WTC11 (cell line): ENCODE results near the gene TRIM2.

Source experiments
- ATF3 ChIP-seq: sonication (generic); formaldehyde crosslinking; conservative IDR thresholded peaks from 2 replicates; pipeline ENCODE4 v1.8.1; 2022; ENCODE audit warnings: mild to moderate bottlenecking, missing genetic modification reagents
- CREM ChIP-seq: sonication (generic); formaldehyde crosslinking; IDR thresholded peaks from 2 replicates; pipeline ENCODE4 v1.8.1; 2022; ENCODE audit warnings: mild to moderate bottlenecking, missing genetic modification reagents, moderate library complexity
- CTCF ChIP-seq: fragments of 200-600 bp; IDR thresholded peaks from 2 replicates; pipeline ENCODE4 v1.8.0; 2022; ENCODE audit warnings: antibody characterized with exemption
- HMGA2 ChIP-seq: fragments of 250-450 bp; sonication (Bioruptor Pico); IDR thresholded peaks from 2 replicates; pipeline ENCODE4 v1.4.0; 2021; ENCODE audit warnings: mild to moderate bottlenecking, moderate library complexity
- MYBL2 ChIP-seq: sonication (generic); formaldehyde crosslinking; IDR thresholded peaks from 2 replicates; pipeline ENCODE4 v1.8.1; 2023; ENCODE audit warnings: mild to moderate bottlenecking, moderate library complexity, missing genetic modification reagents
- NFATC4 ChIP-seq: fragments of 250-450 bp; sonication (Bioruptor Pico); IDR thresholded peaks from 2 replicates; pipeline ENCODE4 v1.9.0; 2021; ENCODE audit warnings: mild to moderate bottlenecking
- NFE2L1 ChIP-seq: sonication (generic); formaldehyde crosslinking; IDR thresholded peaks from 2 replicates; pipeline ENCODE4 v1.8.1; 2023; ENCODE audit warnings: missing genetic modification reagents
- USF2 ChIP-seq: sonication (generic); formaldehyde crosslinking; IDR thresholded peaks from 2 replicates; pipeline ENCODE4 v1.8.1; 2023; ENCODE audit warnings: mild to moderate bottlenecking, missing genetic modification reagents, moderate library complexity
- ZNF219 ChIP-seq: sonication (generic); formaldehyde crosslinking; IDR thresholded peaks from 2 replicates; pipeline ENCODE4 v1.8.0; 2023; ENCODE audit warnings: missing genetic modification reagents, mild to moderate bottlenecking, borderline replicate concordance
- ZNF232 ChIP-seq: sonication (generic); formaldehyde crosslinking; IDR thresholded peaks from 2 replicates; pipeline ENCODE4 v1.8.0; 2022; ENCODE audit warnings: mild to moderate bottlenecking, missing genetic modification reagents
- TF ChIP-seq, protein P1 (sequence below): sonication (generic); formaldehyde crosslinking; IDR thresholded peaks from 2 replicates; pipeline ENCODE4 v1.8.1; 2022; ENCODE audit warnings: low read depth, missing genetic modification reagents, borderline replicate concordance
- TF ChIP-seq, protein P2 (sequence below): sonication (generic); formaldehyde crosslinking; IDR thresholded peaks from 2 replicates; pipeline ENCODE4 v1.8.0; 2023; ENCODE audit warnings: missing genetic modification reagents
- TF ChIP-seq, protein P3 (sequence below): sonication (generic); formaldehyde crosslinking; IDR thresholded peaks from 2 replicates; pipeline ENCODE4 v1.8.1; 2023; ENCODE audit warnings: mild to moderate bottlenecking, missing genetic modification reagents, moderate library complexity
- TF ChIP-seq, protein P4 (sequence below): sonication (generic); formaldehyde crosslinking; IDR thresholded peaks from 2 replicates; pipeline ENCODE4 v1.8.0; 2022; ENCODE audit warnings: mild to moderate bottlenecking, missing genetic modification reagents

DNA sequence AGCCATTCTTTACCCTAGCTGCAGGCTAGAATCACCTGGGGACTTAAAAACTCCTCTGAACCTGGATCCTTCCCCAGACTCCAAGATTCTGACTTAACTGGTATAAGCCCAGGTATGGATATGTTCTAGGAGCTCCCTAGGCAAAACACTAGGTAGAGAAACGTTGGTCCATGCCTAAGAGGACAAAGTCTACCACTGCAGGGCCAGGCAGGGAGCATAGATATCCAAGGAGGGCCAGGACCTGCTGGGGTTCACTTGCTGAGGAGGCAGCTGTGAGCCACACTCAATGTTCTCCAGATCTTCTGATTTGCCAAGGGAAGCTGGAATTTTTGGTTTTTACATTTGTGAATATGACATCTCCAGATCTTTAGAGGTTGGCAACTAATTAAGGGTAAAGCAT, 48.6 kb upstream of the TRIM2 start:
- TF ChIP-seq ZNF232 = no peak
- TF ChIP-seq, protein P1, sequence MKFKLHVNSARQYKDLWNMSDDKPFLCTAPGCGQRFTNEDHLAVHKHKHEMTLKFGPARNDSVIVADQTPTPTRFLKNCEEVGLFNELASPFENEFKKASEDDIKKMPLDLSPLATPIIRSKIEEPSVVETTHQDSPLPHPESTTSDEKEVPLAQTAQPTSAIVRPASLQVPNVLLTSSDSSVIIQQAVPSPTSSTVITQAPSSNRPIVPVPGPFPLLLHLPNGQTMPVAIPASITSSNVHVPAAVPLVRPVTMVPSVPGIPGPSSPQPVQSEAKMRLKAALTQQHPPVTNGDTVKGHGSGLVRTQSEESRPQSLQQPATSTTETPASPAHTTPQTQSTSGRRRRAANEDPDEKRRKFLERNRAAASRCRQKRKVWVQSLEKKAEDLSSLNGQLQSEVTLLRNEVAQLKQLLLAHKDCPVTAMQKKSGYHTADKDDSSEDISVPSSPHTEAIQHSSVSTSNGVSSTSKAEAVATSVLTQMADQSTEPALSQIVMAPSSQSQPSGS = no peak
- TF ChIP-seq CTCF = no peak
- TF ChIP-seq NFATC4 (CRISPR knock-in tag) = no peak
- TF ChIP-seq, protein P2, sequence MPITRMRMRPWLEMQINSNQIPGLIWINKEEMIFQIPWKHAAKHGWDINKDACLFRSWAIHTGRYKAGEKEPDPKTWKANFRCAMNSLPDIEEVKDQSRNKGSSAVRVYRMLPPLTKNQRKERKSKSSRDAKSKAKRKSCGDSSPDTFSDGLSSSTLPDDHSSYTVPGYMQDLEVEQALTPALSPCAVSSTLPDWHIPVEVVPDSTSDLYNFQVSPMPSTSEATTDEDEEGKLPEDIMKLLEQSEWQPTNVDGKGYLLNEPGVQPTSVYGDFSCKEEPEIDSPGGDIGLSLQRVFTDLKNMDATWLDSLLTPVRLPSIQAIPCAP (CRISPR knock-in tag) = no peak
- TF ChIP-seq HMGA2 (CRISPR knock-in tag) = no peak
- no peak for TF ChIP-seq ZNF219 (CRISPR knock-in tag)
- TF ChIP-seq, protein P3, sequence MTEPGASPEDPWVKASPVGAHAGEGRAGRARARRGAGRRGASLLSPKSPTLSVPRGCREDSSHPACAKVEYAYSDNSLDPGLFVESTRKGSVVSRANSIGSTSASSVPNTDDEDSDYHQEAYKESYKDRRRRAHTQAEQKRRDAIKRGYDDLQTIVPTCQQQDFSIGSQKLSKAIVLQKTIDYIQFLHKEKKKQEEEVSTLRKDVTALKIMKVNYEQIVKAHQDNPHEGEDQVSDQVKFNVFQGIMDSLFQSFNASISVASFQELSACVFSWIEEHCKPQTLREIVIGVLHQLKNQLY (CRISPR knock-in tag) = no peak
- TF ChIP-seq CREM (CRISPR knock-in tag) = no peak
- TF ChIP-seq MYBL2 (CRISPR knock-in tag) = no peak
- TF ChIP-seq ATF3 (CRISPR knock-in tag) = no peak
- no peak for TF ChIP-seq NFE2L1 (CRISPR knock-in tag)
- TF ChIP-seq, protein P4, sequence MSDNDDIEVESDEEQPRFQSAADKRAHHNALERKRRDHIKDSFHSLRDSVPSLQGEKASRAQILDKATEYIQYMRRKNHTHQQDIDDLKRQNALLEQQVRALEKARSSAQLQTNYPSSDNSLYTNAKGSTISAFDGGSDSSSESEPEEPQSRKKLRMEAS (CRISPR knock-in tag) = no peak
- no peak for TF ChIP-seq USF2 (CRISPR knock-in tag)
